ENCODE measurements around the gene LYRM1. TPM values are rescaled to one million over a fixed set of nuclear protein-coding genes. Genes with fewer than 3 reads are reported as not detected.

Gene LYRM1
- total RNA-seq, 4 donors from 2014 or later: 31.3 to 68.3 (median 50.3) TPM

- TF ChIP-seq, protein P1, sequence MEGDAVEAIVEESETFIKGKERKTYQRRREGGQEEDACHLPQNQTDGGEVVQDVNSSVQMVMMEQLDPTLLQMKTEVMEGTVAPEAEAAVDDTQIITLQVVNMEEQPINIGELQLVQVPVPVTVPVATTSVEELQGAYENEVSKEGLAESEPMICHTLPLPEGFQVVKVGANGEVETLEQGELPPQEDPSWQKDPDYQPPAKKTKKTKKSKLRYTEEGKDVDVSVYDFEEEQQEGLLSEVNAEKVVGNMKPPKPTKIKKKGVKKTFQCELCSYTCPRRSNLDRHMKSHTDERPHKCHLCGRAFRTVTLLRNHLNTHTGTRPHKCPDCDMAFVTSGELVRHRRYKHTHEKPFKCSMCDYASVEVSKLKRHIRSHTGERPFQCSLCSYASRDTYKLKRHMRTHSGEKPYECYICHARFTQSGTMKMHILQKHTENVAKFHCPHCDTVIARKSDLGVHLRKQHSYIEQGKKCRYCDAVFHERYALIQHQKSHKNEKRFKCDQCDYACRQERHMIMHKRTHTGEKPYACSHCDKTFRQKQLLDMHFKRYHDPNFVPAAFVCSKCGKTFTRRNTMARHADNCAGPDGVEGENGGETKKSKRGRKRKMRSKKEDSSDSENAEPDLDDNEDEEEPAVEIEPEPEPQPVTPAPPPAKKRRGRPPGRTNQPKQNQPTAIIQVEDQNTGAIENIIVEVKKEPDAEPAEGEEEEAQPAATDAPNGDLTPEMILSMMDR (IDR thresholded peaks at IDR 0.05): no peak
- no peak for ATAC-seq (ENCODE audit: low FRiP score)
Measured at GRCh38 chr16:20880867-20881502, 19.6 kb upstream of the LYRM1 start.

GRCh38 chr16:20881503-20881878 is 19.1 kb upstream of the LYRM1 start:
- DNase-seq (ENCODE audit: low spot score) (no peak), ATAC-seq (ENCODE audit: low FRiP score) (no peak)
- TF ChIP-seq, protein P1 (IDR thresholded peaks at IDR 0.05): no peak

More at GRCh38 chr16:20880867-20881502, 19.6 kb upstream of the LYRM1 start:
- DNase-seq (ENCODE audit: low spot score): no peak

GRCh38 chr16:20883554-20884239 is 16.9 kb upstream of the LYRM1 start:
- TF ChIP-seq, protein P1 (IDR thresholded peaks at IDR 0.05): no peak
- peak; percentile 13 for ATAC-seq (ENCODE audit: low FRiP score)

GRCh38 chr16:20884240-20884556 is 16.4 kb upstream of the LYRM1 start:
- ATAC-seq (ENCODE audit: low FRiP score): peak; percentile 46
- DNase-seq (ENCODE audit: low spot score): no peak
- TF ChIP-seq, protein P1 (IDR thresholded peaks at IDR 0.05): no peak

More at GRCh38 chr16:20883554-20884239, 16.9 kb upstream of the LYRM1 start:
- DNase-seq (ENCODE audit: low spot score): no peak

DNA sequence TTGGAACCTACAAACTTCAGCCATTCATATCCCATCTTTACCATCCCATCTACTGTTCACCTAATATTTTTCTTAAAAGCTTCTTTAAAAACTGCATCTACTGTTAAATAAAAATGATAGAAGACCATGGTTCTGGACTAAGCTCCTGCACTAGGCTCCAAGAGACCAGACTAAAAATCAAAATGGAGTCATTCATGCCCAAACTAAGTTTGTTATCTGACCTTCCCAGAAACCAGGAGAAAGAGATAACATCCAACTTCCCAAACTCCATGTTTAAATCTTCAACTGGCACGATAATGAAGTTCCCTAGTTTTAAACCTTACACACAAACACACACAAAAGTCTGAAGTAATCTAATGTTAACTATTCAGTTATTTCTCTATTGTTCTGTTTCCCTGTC is 14.3 kb upstream of the LYRM1 start:
- TF ChIP-seq, protein P1 (IDR thresholded peaks at IDR 0.05): no peak
- ATAC-seq (ENCODE audit: low FRiP score): no peak
- DNase-seq (ENCODE audit: low spot score): no peak

GRCh38 chr16:20887207-20887606 is 13.4 kb upstream of the LYRM1 start:
- TF ChIP-seq, protein P1 (IDR thresholded peaks at IDR 0.05): no peak
- DNase-seq (ENCODE audit: low spot score): no peak
- ATAC-seq (ENCODE audit: low FRiP score): no peak
